Smooth muscle cell (in vitro differentiated cells): ENCODE measurements around the gene ABCA9. TPM values are rescaled to one million over a fixed set of nuclear protein-coding genes. Genes with fewer than 3 reads are reported as not detected.
"Not testable (repeated sequence)": the region's sequence is repeated elsewhere in the genome, so short reads cannot be mapped to it uniquely, and the experiment has no call there.

Source experiments
- DNase-seq: peaks from one replicate; lab custom pipeline; 2025; ENCODE audit not compliant: unreplicated experiment; lab: John Stamatoyannopoulos, UW
- H2AFZ ChIP-seq: fragments of 200-600 bp; sonication (generic); 2 replicates; pipeline ENCODE4 v1.6.0; 2016; ENCODE audit warnings: antibody characterized with exemption, low read depth, mild to moderate bottlenecking
- H3F3A ChIP-seq: fragments of 200-600 bp; sonication (generic); 2 replicates; pipeline ENCODE4 v1.6.0; 2017; ENCODE audit warnings: antibody characterized with exemption, low read depth
- H3K27ac ChIP-seq: fragments of 200-600 bp; sonication (generic); 2 replicates; pipeline ENCODE4 v1.5.1; 2016; ENCODE audit warnings: low read depth, mild to moderate bottlenecking
- H3K27me3 ChIP-seq: fragments of 200-600 bp; sonication (generic); 2 replicates; pipeline ENCODE4 v1.6.1; 2016; ENCODE audit warnings: low read depth, mild to moderate bottlenecking
- H3K36me3 ChIP-seq: fragments of 200-600 bp; sonication (generic); 2 replicates; pipeline ENCODE4 v1.5.1; 2016; ENCODE audit warnings: low read depth
- H3K4me1 ChIP-seq: fragments of 200-600 bp; sonication (generic); 2 replicates; pipeline ENCODE4 v1.5.1; 2016; ENCODE audit warnings: low read depth
- H3K4me2 ChIP-seq: fragments of 200-600 bp; sonication (generic); 2 replicates; pipeline ENCODE4 v1.6.0; 2016; ENCODE audit warnings: mild to moderate bottlenecking
- H3K4me3 ChIP-seq: fragments of 200-600 bp; sonication (generic); 2 replicates; pipeline ENCODE4 v1.5.1; 2016; ENCODE audit warnings: mild to moderate bottlenecking
- H3K79me2 ChIP-seq: fragments of 200-600 bp; sonication (generic); 2 replicates; pipeline ENCODE4 v1.6.0; 2016; ENCODE audit warnings: low read depth, mild to moderate bottlenecking
- H3K9ac ChIP-seq: fragments of 200-600 bp; sonication (generic); 2 replicates; pipeline ENCODE4 v1.6.0; 2016; ENCODE audit warnings: low read depth
- H3K9me3 ChIP-seq: fragments of 200-600 bp; sonication (generic); replicated peaks from 2 replicates; pipeline ENCODE4 v1.5.1; 2016; ENCODE audit warnings: low read depth
- H4K20me1 ChIP-seq: fragments of 200-600 bp; sonication (generic); 2 replicates; pipeline ENCODE4 v1.6.0; 2016; ENCODE audit warnings: low read depth
- CTCF ChIP-seq: fragments of 200-600 bp; sonication (generic); IDR thresholded peaks from 2 replicates; pipeline ENCODE4 v1.5.1; 2017; ENCODE audit warnings: borderline replicate concordance, mild to moderate bottlenecking, antibody characterized with exemption; ENCODE audit not compliant: insufficient read depth, poor library complexity, severe bottlenecking
- whole genome bisulfite sequencing: methylation state at CpG from one replicate; pipeline ENCODE4 v1.1.7; 2016; ENCODE audit warnings: low lambda C conversion rate; 5-methylcytosine and 5-hydroxymethylcytosine counted together
- polyA plus RNA-seq: library from polyadenylated mRNA; unstranded; fragments of >200 nt; fragmentation: Nextera tagmentation; extraction: Ambion mirVana; gene quantifications from 2 replicates; pipeline ENCODE4 v1.2.1, GENCODE V29; 2016
- total RNA-seq: library from RNA; depleted of rRNA; stranded (reverse); fragments of >200 nt; gene quantifications from 2 replicates; pipeline ENCODE4 v1.2.3, GENCODE V29; 2014

The ABCA9 gene
- total and polyA plus RNA-seq, 2 experiments from 2014 or later, result not detected

- Histone ChIP-seq H3K9me3 (no peaks in the 10 kb centered on the region), H4K20me1 (no peaks in the 10 kb centered on the region), H3K79me2 (no peaks in the 10 kb centered on the region), H3K36me3 (no peaks in the 10 kb centered on the region), H3F3A (no peaks in the 10 kb centered on the region), H3K27ac (no peak overlapping the region), H2AFZ (no peak overlapping the region), H3K27me3 (no peaks in the 10 kb centered on the region), H3K4me2 (no peak overlapping the region), H3K4me1 (no peaks in the 10 kb centered on the region), H3K9ac (no peak overlapping the region), H3K4me3 (no peak overlapping the region)
- TF ChIP-seq CTCF, result no peak
- no peak for DNase-seq
- 86% methylated on average over 2 of the region's 2 CpGs for WGBS
Observed at GRCh38 chr17:69015631-69016030, 45.1 kb downstream of the ABCA9 start.

DNA sequence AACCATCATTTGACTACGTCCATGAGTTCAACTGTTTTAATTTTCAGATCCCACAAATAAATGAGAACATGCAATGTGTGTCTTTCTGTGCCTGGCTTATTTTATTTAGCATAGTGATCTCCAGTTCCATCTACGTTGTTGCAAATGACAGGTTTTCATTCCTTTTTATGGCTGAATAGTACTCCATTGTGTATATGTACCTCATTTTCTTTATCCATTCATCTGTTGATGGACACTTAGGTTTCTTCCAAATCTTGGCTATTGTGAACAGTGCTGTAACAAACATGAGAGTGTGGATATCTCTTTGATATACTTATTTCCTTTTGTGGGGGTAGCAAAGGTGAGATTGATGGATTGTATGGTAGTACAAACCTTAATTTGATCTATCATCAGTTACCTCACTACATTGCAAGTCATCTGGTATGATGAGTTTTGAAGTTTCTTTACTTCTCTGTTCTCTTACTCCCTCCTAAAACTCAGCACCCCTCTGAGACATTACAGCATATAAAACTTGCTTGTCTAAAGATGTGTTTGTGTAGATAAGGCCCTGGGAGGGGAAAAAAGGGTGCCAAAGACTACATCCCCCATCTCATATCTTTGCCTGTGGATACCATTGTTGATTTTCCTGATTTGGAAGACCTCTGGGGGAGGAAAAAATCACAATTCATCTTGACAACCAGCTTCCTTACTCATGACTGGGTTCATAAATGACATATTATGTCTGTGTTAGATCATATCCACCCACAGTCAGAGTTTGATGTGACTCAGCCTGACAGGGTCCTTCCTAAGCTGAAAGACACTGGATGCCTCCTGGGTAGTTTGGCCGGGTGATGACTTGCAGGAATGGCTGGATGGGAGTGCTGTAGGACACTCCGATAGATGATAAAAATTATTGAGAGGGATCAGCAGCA is 47.6 kb downstream of the ABCA9 start:
- Histone ChIP-seq H4K20me1 (no peaks in the 10 kb centered on the region), H3K4me2 (no peak overlapping the region), H3K27me3 (no peaks in the 10 kb centered on the region), H3K9ac (no peak overlapping the region), H2AFZ (no peak overlapping the region), H3K9me3 (no peaks in the 10 kb centered on the region), H3K79me2 (no peaks in the 10 kb centered on the region), H3K27ac (no peak overlapping the region), H3K4me1 (no peaks in the 10 kb centered on the region), H3K4me3 (no peak overlapping the region), H3F3A (no peaks in the 10 kb centered on the region), H3K36me3 (no peaks in the 10 kb centered on the region)
- TF ChIP-seq CTCF, result no peak
- WGBS, result 58% methylated on average over 4 of the region's 4 CpGs
- no peak for DNase-seq

DNA sequence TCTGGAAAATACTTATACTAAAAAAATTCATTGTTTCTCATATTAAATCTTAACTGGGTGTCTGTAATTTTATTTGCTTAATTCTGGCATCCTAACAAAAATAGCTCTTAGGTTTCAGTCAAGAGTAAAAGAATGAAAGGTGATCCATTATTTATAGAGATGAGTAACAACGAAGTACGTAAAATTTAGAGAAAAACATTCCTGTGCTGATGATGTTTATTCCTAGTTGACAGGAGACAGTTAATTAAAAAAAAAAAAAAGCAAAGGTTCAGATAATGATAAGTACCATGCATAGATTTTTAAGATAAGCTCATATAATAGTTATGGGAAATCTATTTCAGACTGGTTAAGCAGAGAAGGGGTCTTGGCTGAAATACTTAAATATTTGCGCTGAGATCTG is 50.8 kb downstream of the ABCA9 start:
- Histone ChIP-seq H3K36me3 (no peaks in the 10 kb centered on the region), H2AFZ (no peak overlapping the region), H3K4me2 (no peak overlapping the region), H3K9ac (no peak overlapping the region), H3K79me2 (no peaks in the 10 kb centered on the region), H3K27me3 (no peaks in the 10 kb centered on the region), H3K27ac (no peak overlapping the region), H3F3A (no peaks in the 10 kb centered on the region), H3K4me1 (no peaks in the 10 kb centered on the region), H3K4me3 (no peak overlapping the region), H4K20me1 (no peaks in the 10 kb centered on the region), H3K9me3 (no peaks in the 10 kb centered on the region)
- DNase-seq, result no peak
- no peak for TF ChIP-seq CTCF
- WGBS, result 97% methylated on average over 3 of the region's 3 CpGs

DNA sequence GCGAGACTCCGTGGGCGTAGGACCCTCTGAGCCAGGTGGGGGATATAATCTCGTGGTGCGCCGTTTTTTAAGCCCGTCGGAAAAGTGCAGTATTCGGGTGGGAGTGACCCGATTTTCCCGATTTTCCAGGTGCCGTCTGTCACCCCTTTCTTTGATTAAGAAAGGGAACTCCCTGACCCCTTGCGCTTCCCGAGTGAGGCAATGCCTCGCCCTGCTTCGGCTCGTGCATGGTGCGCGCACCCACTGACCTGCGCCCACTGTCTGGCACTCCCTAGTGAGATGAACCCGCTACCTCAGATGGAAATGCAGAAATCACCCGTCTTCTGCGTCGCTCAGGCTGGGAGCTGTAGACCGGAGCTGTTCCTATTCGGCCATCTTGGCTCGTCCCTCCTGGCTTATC is 56.0 kb downstream of the ABCA9 start:
- H3K4me3 ChIP-seq, result peak overlapping the region; percentile 10
- H3K27ac ChIP-seq, H4K20me1 ChIP-seq, H3K27me3 ChIP-seq, H3K9ac ChIP-seq, H3K79me2 ChIP-seq, H3K4me1 ChIP-seq, DNase-seq, H3K9me3 ChIP-seq, H3K36me3 ChIP-seq, H3F3A ChIP-seq: not testable (repeated sequence)
- H2AFZ ChIP-seq, result peak overlapping the region; percentile 13
- WGBS, result 43% methylated on average over 27 of the region's 27 CpGs
- peak overlapping the region; percentile 51 for H3K4me2 ChIP-seq

- H3K79me2 ChIP-seq, H3K27ac ChIP-seq, H3K4me3 ChIP-seq, H3K27me3 ChIP-seq, H3K4me2 ChIP-seq, H2AFZ ChIP-seq, H3K4me1 ChIP-seq, H3K9ac ChIP-seq, DNase-seq, H4K20me1 ChIP-seq, H3K9me3 ChIP-seq, H3F3A ChIP-seq, H3K36me3 ChIP-seq: not testable (repeated sequence)
- WGBS, result 67% methylated on average over 3 of the region's 3 CpGs
Observed at GRCh38 chr17:68999743-69000142, 61.0 kb downstream of the ABCA9 start.
